GM19438 (cell line): ENCODE data around the gene HNRNPU.

Experiments
- ATAC-seq: cut with Tn5 transposase; IDR thresholded peaks from one replicate; pipeline ENCODE4 v1.9.1; 2021; ENCODE audit warnings: low read depth; ENCODE audit not compliant: unreplicated experiment

Gene HNRNPU

DNA sequence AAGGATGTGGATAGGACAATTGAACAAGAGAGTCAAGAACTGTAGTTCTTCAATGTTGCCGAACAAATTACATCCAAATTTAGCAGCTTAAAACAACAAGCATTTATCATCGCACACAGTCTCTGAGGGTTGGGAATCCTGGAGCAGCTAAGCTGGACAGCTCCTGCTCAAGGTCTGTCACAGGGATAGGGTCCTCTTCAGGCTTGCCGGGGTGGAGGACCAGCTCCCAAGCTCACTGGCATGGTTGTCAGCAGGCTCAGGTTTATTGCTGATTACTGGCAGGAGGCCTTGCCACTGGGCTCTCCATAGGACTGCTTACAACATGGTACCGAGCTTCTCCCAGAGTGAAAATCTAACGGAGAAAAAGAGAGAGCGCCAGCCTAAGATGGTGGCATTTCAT lies 51.0 kb downstream of the HNRNPU start:
- ATAC-seq: no peak

DNA sequence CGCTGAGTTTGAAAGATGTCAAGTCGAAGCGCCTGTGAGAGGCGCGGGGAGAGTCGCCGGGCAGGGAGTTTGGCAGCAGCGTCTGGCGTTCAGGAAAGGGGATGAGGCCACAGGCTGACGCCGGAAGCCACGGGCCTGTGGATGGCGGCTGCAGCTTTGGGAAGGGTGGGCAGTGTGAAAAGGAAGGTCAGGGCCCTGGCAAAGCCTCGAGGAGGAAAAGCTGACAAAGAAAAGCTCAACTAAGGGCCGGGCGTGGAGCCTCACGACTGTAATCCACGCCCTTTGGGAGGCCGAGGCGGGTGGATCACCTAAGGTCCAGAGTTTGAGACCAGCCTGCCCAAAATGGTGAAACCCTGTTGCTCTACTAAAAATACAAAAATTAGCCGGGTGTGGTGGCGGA lies 54.1 kb downstream of the HNRNPU start:
- ATAC-seq: no peak

DNA sequence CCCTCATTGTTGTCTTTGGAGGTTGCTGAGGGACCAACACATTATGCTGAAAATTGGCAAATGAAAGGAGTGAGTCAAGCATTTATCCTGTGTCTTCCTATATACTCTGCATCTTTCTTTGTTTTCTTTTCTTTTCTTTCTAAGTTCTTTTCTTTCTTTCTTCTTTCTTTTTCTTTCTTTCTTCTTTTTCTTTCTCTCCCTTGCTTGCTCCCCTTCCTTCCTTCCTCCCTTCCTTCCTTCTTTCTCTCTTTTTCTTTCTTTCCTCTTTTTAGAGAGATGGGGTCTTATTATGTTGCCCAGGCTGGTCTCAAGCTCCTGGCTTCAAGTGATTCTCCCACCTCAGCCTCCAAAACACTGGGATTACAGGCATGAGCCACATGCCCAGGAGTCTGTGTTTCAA lies 57.2 kb downstream of the HNRNPU start:
- ATAC-seq: no peak

DNA sequence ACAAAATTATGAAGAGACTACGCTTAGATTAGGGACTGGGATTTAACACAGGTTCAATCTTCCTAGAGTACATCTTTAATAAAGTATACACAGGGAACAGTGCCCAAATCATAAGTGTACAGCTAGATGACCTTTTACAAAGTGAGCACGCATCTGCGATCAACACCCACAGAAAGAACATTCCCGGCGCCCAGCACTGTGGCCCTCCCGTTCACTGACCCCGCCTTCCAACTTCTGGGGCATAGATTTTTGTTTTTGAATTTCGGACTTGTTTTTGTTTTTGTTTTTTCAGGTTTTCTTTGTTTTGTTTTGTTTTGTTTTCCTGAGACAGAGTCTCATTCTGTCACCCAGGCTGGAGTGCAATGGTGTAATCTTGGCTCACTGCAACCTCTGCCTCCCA lies 59.5 kb downstream of the HNRNPU start:
- ATAC-seq: no peak

DNA sequence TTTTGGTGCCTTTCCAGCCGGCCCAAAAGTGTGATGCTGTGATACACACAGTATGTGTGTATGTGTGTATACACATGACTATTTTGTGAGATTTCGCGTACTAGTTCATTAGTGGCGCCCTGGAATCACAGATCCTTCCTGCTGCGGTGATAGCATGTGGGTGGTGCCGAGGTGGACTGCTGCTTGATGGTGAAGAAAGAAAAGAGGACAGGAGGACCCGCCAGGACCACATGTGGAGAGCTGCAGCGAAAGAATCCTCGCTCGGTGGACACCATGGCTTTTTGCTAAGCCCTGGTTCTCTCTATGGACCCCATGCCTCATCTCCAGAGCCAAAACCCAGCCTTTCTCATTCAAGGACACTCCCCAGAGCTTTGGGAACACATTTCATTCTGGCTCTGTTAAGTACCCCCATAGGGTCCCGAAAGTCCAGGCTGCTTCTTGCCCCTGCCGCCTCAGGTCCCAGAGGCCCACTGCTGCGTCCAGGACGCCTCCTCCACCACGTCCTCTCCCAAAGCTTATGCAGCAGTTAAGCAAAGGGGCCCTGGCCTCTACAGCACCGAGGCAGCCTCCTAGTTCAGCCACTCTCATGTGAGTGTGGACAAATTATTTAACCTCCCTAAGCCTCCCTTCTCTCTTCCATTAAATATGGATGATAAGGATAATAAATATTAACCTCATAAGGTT lies 61.6 kb downstream of the HNRNPU start:
- ATAC-seq: no peak

DNA sequence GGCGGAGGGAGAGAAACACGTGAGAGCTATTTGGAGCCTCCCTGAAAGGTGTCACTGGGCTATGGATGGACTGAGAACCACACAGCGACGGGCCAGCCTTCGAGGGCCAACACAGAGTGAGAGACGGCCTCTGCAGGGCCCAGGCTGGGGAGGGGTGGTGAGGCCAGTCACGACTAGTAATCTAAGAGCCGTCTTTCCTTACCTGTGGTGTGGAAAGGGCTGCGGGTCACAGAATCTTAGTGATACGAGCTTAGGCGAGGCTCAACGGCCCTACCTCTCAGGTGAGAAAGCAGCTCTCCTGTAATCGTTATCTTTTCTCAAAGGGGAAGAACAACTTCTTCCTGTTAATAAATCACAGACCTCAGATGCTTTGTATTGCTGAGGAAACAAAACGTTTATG lies 62.3 kb downstream of the HNRNPU start:
- no peak for ATAC-seq

DNA sequence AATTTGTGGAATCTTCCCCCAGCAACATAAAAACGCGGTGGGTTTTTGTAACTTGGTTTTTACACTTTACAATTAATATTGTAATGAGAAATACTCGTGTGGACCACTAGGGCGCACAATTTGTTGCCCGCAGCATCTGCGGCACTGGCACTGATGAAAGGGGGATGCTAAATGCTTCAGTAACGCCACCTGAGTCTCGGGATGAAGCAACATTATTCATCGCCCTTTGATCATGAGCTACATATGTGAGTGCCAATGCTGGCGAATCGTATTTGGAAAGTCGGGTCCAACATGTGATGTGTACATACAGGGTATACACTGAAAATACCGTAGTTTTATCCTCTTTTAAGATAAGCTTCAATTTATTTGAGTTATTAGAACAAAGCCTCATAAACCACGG lies 63.1 kb downstream of the HNRNPU start:
- peak; percentile 70 for ATAC-seq

DNA sequence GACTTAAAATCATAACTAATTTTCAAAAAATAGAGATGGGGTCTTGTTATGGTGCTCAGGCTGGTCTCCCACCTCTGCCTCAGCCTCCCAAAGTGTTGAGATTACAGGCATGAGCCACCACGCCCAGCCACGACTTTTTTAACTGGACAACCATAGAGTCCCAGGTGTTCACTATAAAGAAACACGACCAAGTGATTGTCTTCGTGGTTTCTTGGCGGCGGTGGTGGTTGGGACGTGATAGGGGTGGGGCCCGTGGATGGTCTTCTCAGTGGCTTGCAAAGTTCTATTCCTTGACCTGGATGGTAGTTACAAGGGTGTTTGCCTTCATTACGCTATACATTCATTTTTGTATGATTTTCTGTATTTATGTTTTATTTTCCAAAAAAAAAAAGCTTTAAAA lies 63.5 kb downstream of the HNRNPU start:
- ATAC-seq: no peak
